Activated CD4-positive, alpha-beta T cell treated with anti-CD3 and anti-CD28 coated beads, Interleukin-2, amount 10 ng/mL, durations not matched to agents 24 days and 14 days (primary cell): ENCODE results near the gene PCDH15. TPM values are rescaled to one million over a fixed set of nuclear protein-coding genes. Genes with fewer than 3 reads are reported as not detected.
"Not testable (repeated sequence)": the region's sequence is repeated elsewhere in the genome, so short reads cannot be mapped to it uniquely, and the experiment has no call there.

Experiments
- DNase-seq: peaks from one replicate; pipeline ENCODE4 v3.0.0; 2022
- H3K27ac Mint-ChIP-seq: one replicate; pipeline ENCODE4 v1.8.0; 2022; ENCODE audit warnings: mild to moderate bottlenecking, mixed read lengths
- H3K27me3 Mint-ChIP-seq: one replicate; pipeline ENCODE4 v1.8.0; 2022; ENCODE audit warnings: mixed read lengths
- H3K36me3 Mint-ChIP-seq: one replicate; pipeline ENCODE4 v1.8.0; 2022; ENCODE audit warnings: low read depth, mild to moderate bottlenecking, mixed read lengths
- H3K4me1 Mint-ChIP-seq: one replicate; pipeline ENCODE4 v1.8.0; 2021; ENCODE audit warnings: mixed read lengths
- H3K4me3 Mint-ChIP-seq: one replicate; pipeline ENCODE4 v1.8.0; 2022; ENCODE audit warnings: mild to moderate bottlenecking, moderate library complexity, mixed read lengths
- H3K9me3 Mint-ChIP-seq: one replicate; pipeline ENCODE4 v1.8.0; 2021; ENCODE audit warnings: mixed read lengths
- intact Hi-C: fragments of 100-400 bp; cut with micrococcal nuclease; formaldehyde crosslinking; loops from one replicate; pipeline ENCODE4 v1.15.1; 2023
- total RNA-seq: library from RNA; stranded (reverse); gene quantifications from 2 replicates; pipeline ENCODE4 v1.2.3, GENCODE V29; 2022

PCDH15 gene
- total RNA-seq, 1 donor from 2014 or later = not detected

DNA sequence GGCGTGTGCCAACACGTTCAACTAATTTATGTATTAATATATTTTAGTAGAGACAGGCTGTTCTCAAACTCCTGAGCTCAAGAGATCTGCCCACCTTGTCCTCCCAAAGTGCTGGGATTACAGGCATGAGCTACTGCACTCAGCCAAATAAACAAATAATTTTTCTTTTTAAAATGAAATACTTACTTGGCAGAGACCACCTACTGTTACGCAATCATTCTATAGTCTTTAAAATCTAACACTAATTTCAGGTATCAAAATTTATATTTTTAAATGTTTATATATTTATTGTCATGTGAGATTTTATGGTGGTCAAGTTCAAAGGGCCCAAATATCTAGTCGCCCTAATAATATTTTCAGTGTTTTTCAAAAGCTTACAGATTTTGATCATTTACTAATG lies 323.3 kb downstream of the PCDH15 start:
- H3K36me3 Mint-ChIP-seq = no peaks in the 10 kb centered on the region
- no peak for DNase-seq
- peaks cover 3% of the 10 kb centered on the region for H3K9me3 Mint-ChIP-seq
- no peaks in the 10 kb centered on the region for H3K4me1 Mint-ChIP-seq
- H3K27ac Mint-ChIP-seq = no peak overlapping the region
- H3K4me3 Mint-ChIP-seq = no peak overlapping the region
- intact Hi-C loops = no loop called here
- no peaks in the 10 kb centered on the region for H3K27me3 Mint-ChIP-seq

GRCh38 chr10:54470324-54470631 lies 330.8 kb downstream of the PCDH15 start:
- intact Hi-C loops = no loop called here
- DNase-seq = no peak
- H3K27ac Mint-ChIP-seq = no peak overlapping the region
- no peaks in the 10 kb centered on the region for H3K4me1 Mint-ChIP-seq
- H3K9me3 Mint-ChIP-seq = no peaks in the 10 kb centered on the region
- H3K36me3 Mint-ChIP-seq = no peaks in the 10 kb centered on the region
- no peak overlapping the region for H3K4me3 Mint-ChIP-seq
- no peaks in the 10 kb centered on the region for H3K27me3 Mint-ChIP-seq

DNA sequence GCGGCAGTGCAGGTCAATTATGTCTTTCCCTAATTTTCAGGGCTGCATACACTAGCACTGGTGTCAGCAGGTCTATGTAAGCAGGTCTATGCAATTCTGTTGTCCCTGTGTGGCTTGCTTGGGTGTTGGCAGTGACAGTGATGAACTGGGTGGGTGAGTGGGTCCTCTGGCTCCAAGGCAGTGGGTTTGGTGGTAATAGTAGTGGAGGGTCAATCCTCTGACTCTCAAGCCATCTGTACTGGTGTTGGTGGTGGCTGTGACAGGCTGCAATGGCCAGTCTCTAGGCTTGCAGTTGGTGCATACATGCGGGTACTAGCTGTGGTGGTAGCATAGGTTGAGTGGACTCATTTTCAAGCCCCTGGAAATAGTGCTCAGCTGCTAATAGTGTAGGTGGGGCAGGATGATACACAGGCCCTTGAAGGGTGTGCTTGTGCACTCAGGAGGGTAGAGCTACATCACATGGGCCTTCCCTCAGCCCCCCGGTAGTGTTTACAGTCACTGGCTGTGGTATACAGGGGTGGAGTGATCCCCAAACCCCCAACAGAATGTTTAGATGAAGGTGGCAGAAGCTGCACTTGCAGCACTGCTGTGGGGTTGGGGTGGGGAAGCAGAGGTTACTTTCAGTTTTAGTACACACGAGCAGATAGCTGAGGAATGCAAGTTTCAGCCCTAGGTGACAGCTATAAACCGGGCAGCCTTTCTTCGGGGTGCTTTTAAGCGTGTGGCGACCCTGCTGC lies 331.3 kb downstream of the PCDH15 start:
- intact Hi-C loops = no loop called here
- Mint-ChIP-seq H3K27me3 (no peaks in the 10 kb centered on the region), H3K36me3 (no peaks in the 10 kb centered on the region), H3K27ac (no peak overlapping the region), H3K9me3 (no peaks in the 10 kb centered on the region), H3K4me1 (no peaks in the 10 kb centered on the region), H3K4me3 (no peak overlapping the region)
- DNase-seq = no peak

DNA sequence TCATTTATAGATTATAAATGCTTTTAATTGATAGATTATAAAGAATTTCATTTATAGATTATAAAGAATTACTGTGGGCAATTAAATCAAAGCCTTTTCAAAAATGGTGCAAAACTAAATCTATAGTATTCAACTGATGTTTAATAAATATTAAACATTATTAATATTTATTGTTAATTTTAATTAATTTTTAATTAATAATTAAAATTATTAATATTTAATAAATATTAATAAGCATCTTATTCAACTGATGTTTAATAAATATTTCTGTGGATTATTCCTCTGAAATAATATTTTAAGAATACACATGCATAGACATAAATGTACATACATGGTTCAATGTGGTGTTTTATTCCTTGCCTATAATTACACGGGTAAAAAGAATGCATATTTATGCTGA lies 346.8 kb downstream of the PCDH15 start:
- H3K9me3 Mint-ChIP-seq = peaks cover 9% of the 10 kb centered on the region
- no peak overlapping the region for H3K4me3 Mint-ChIP-seq
- H3K27ac Mint-ChIP-seq = no peak overlapping the region
- H3K27me3 Mint-ChIP-seq = no peaks in the 10 kb centered on the region
- no peak for DNase-seq
- H3K4me1 Mint-ChIP-seq = no peaks in the 10 kb centered on the region
- intact Hi-C loops = no loop called here
- no peaks in the 10 kb centered on the region for H3K36me3 Mint-ChIP-seq

- intact Hi-C loops = no loop called here
- Mint-ChIP-seq H3K27me3 (no peaks in the 10 kb centered on the region), H3K9me3 (peaks cover 3% of the 10 kb centered on the region)
Measured at GRCh38 chr10:54449056-54449455, 352.0 kb downstream of the PCDH15 start.

DNA sequence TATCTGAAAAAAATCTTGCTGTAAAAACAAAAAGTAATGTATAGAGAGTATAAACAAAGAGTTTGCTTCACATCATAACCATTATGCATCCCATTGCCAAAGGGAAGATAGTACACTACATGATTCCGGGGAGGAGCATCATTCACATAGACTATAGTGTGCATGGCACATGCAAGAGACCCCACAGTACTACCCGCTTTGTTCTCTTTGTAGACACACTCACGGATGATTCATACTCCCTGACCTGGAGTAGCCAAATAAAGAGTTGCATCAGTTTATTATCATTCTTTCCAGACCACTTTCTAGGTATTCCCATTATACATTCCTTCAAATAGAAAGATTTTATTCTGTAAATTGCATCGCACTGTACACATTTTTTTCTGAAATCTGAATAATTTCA lies 356.9 kb downstream of the PCDH15 start:
- no peaks in the 10 kb centered on the region for H3K9me3 Mint-ChIP-seq
- no peaks in the 10 kb centered on the region for H3K27me3 Mint-ChIP-seq
- H3K36me3 Mint-ChIP-seq = no peaks in the 10 kb centered on the region
- intact Hi-C loops = no loop called here
- H3K27ac Mint-ChIP-seq = no peak overlapping the region
- H3K4me1 Mint-ChIP-seq = no peaks in the 10 kb centered on the region
- no peak for DNase-seq
- no peak overlapping the region for H3K4me3 Mint-ChIP-seq

More at GRCh38 chr10:54449056-54449455, 352.0 kb downstream of the PCDH15 start:
- Mint-ChIP-seq H3K4me1 (no peaks in the 10 kb centered on the region), H3K36me3 (no peaks in the 10 kb centered on the region), H3K4me3 (no peak overlapping the region), H3K27ac (no peak overlapping the region)
- no peak for DNase-seq

DNA sequence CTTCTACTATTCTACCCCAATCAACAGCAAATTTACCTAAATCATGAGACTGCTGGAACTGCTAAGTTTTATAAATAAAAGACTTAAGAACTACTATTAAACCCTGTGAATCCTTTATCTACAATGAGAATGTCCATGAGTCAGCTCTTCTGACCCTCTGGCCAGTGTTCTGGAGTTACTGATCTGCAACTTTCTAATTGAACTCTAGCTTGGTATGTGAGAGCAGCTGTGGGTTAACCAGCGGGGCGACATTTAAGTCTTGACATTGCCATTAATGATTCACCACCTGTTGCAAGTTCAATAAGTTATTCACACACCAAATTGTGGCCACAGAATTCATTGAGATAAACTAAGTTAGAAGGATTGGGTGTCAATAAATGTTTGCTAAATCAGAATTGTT lies 359.8 kb downstream of the PCDH15 start:
- H3K4me3 Mint-ChIP-seq = no peak overlapping the region
- intact Hi-C loops = no loop called here
- no peaks in the 10 kb centered on the region for H3K4me1 Mint-ChIP-seq
- H3K27ac Mint-ChIP-seq = no peak overlapping the region
- H3K27me3 Mint-ChIP-seq = no peaks in the 10 kb centered on the region
- no peak for DNase-seq
- H3K36me3 Mint-ChIP-seq = no peaks in the 10 kb centered on the region
- H3K9me3 Mint-ChIP-seq = no peaks in the 10 kb centered on the region

DNA sequence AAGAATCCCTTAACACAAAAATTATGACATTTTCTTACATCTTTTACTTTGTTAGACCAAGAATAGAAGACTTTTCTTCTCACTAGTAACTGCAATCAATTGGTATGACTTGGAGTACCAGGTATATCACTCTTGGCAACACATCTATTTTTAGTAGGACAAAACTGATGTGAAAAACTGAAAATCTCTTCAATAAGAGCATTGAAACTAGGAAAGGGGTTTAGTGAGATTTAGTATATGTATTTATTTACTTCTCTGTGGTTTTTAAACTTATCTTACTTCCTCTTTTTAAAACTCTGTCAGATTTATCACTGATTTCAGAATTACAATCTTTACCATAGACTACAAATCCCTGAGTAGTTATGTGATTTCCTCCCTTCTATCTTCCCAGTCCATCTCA lies 366.2 kb downstream of the PCDH15 start:
- DNase-seq = no peak
- Mint-ChIP-seq H3K27me3 (no peaks in the 10 kb centered on the region), H3K36me3 (no peaks in the 10 kb centered on the region), H3K9me3 (peaks cover 9% of the 10 kb centered on the region), H3K4me1 (no peaks in the 10 kb centered on the region), H3K4me3 (no peak overlapping the region), H3K27ac (no peak overlapping the region)
- intact Hi-C loops = no loop called here

DNA sequence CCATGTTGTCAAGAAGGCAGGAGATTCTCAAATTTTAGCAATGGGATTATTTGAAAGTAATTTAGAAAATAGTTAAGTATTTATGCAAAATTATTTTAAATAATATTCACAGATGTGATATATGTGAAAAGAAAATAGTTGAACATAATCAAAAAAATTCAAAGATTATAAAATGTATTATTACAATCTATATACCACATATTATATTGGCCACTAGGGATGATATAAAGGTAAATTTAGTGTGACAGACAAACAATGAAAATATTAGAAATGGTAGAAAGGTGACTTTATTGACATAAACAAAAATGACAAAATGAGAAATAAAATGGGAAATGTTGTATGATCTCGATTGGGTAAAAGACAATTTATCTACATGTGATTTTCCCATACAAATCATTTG lies 385.5 kb downstream of the PCDH15 start:
- no peaks in the 10 kb centered on the region for H3K36me3 Mint-ChIP-seq
- no peaks in the 10 kb centered on the region for H3K4me1 Mint-ChIP-seq
- intact Hi-C loops = no loop called here
- no peak for DNase-seq
- H3K27me3 Mint-ChIP-seq = no peaks in the 10 kb centered on the region
- no peak overlapping the region for H3K4me3 Mint-ChIP-seq
- no peak overlapping the region for H3K27ac Mint-ChIP-seq
- H3K9me3 Mint-ChIP-seq = peaks cover 3% of the 10 kb centered on the region

GRCh38 chr10:54402576-54402975 lies 398.5 kb downstream of the PCDH15 start:
- Mint-ChIP-seq H3K4me1 (no peaks in the 10 kb centered on the region), H3K9me3 (no peaks in the 10 kb centered on the region), H3K27ac (no peak overlapping the region), H3K27me3 (no peaks in the 10 kb centered on the region), H3K4me3 (no peak overlapping the region), H3K36me3 (no peaks in the 10 kb centered on the region)
- intact Hi-C loops = no loop called here
- no peak for DNase-seq

DNA sequence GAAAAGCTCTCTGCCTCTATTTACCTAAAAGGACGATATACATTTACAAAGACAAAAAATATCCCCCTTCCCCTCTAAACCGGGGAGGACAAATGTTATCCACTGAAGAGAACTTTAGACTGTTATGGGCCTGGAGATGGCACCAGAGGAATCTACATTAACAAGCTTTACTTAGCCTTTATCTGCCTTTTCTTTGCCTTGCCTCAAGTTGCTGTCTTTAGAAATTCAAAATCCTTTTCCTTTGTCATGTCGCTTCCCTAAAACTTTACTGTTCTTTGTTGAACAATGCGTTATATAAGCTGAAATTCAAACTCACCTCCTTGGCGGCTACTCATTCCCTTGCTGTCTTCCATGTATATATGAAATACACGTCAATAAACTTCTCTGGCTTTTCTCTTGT lies 405.0 kb downstream of the PCDH15 start:
- intact Hi-C loops = no loop called here
- Mint-ChIP-seq H3K27me3 (no peaks in the 10 kb centered on the region), H3K36me3 (no peaks in the 10 kb centered on the region), H3K4me1 (no peaks in the 10 kb centered on the region), H3K4me3 (no peak overlapping the region), H3K27ac (no peak overlapping the region), H3K9me3 (peaks cover 7% of the 10 kb centered on the region)
- no peak for DNase-seq

DNA sequence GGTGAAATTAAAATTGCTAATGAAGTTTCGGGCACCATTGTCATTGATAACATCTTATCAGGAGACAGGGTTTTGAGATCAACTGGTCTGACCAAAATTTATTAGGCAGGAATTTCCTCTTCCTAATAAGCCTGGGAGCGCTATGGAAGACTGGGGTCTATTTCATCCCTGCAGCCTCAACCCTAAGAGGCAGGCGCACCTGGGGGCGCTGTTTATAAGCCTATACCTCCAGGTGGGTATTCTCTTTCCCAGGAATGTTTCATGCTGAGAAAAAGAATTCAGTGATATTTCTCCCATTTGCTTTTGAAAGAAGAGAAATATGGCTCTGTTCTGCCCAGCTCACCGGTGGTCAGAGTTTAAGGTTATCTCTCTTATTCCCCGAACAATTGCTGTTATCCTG lies 406.4 kb downstream of the PCDH15 start:
- H3K36me3 Mint-ChIP-seq, H3K27me3 Mint-ChIP-seq, H3K4me1 Mint-ChIP-seq, H3K27ac Mint-ChIP-seq, intact Hi-C loops, H3K4me3 Mint-ChIP-seq, H3K9me3 Mint-ChIP-seq, DNase-seq: not testable (repeated sequence)

GRCh38 chr10:54372179-54372578 lies 428.9 kb downstream of the PCDH15 start:
- intact Hi-C loops = no loop called here
- no peaks in the 10 kb centered on the region for H3K4me1 Mint-ChIP-seq
- H3K27me3 Mint-ChIP-seq = no peaks in the 10 kb centered on the region
- H3K27ac Mint-ChIP-seq = no peak overlapping the region
- DNase-seq = no peak
- no peaks in the 10 kb centered on the region for H3K36me3 Mint-ChIP-seq
- no peaks in the 10 kb centered on the region for H3K9me3 Mint-ChIP-seq
- no peak overlapping the region for H3K4me3 Mint-ChIP-seq

- no peak overlapping the region for H3K4me3 Mint-ChIP-seq
- no peaks in the 10 kb centered on the region for H3K9me3 Mint-ChIP-seq
- intact Hi-C loops = no loop called here
- DNase-seq = no peak
- H3K4me1 Mint-ChIP-seq = no peaks in the 10 kb centered on the region
- H3K27me3 Mint-ChIP-seq = no peaks in the 10 kb centered on the region
- no peaks in the 10 kb centered on the region for H3K36me3 Mint-ChIP-seq
- no peak overlapping the region for H3K27ac Mint-ChIP-seq
Measured at GRCh38 chr10:54368984-54369383, 432.0 kb downstream of the PCDH15 start.

GRCh38 chr10:54363390-54363789 lies 437.6 kb downstream of the PCDH15 start:
- Mint-ChIP-seq H3K27ac (no peak overlapping the region), H3K27me3 (no peaks in the 10 kb centered on the region), H3K36me3 (no peaks in the 10 kb centered on the region), H3K4me1 (no peaks in the 10 kb centered on the region), H3K4me3 (no peak overlapping the region), H3K9me3 (no peaks in the 10 kb centered on the region)
- intact Hi-C loops = no loop called here
- DNase-seq = no peak
